Natural killer cell treated with Interleukin-12 subunit alpha and Interleukin-12 subunit beta and Interleukin-15 and Interleukin-18, amount 100 ng/mL, for 72 hours (primary cell): ENCODE data around the gene RERE. TPM values are rescaled to one million over a fixed set of nuclear protein-coding genes. Genes with fewer than 3 reads are reported as not detected.

Source experiments
- ATAC-seq, 2 donors: fragments of 150-1000 bp; cut with Tn5 transposase in 1 of 2; sonication (Bioruptor Pico), chemical (Tn5 transposase) in 1 of 2; 2 replicates each; pipeline ENCODE4 v1.10.0; 2021
- DNase-seq: peaks from one replicate; pipeline ENCODE4 v3.0.0; 2022; ENCODE audit warnings: low spot score
- H3K27ac Mint-ChIP-seq, 2 donors: 1 replicate in 1 of 2; 2 replicates in 1 of 2; pipeline ENCODE4 v1.8.0; 2022; ENCODE audit warnings: mixed read lengths in 2 of 2, mild to moderate bottlenecking in 1 of 2, moderate library complexity in 1 of 2
- H3K27me3 Mint-ChIP-seq, 2 donors: 1 replicate in 1 of 2; 2 replicates in 1 of 2; pipeline ENCODE4 v1.8.0; 2022; ENCODE audit warnings: mixed read lengths in 2 of 2
- H3K36me3 Mint-ChIP-seq: one replicate; pipeline ENCODE4 v1.8.0; 2022; ENCODE audit warnings: mixed read lengths
- H3K4me1 Mint-ChIP-seq, 2 donors: 1 replicate in 1 of 2; 2 replicates in 1 of 2; pipeline ENCODE4 v1.8.0; 2022; ENCODE audit warnings: low read depth in 2 of 2, mixed read lengths in 2 of 2, mild to moderate bottlenecking in 1 of 2
- H3K4me3 Mint-ChIP-seq: one replicate; pipeline ENCODE4 v1.8.0; 2022; ENCODE audit warnings: mixed read lengths
- H3K9me3 Mint-ChIP-seq: 2 replicates; pipeline ENCODE4 v1.8.0; 2022; ENCODE audit warnings: mixed read lengths
- total RNA-seq, 2 donors: library from RNA; stranded (reverse); gene quantifications; one replicate each; pipeline ENCODE4 v1.2.3, GENCODE V29; 2022

RERE gene
- total RNA-seq, 2 donors from 2014 or later, result 38.2 to 72.4 TPM

GRCh38 chr1:8441426-8441825 lies 376.0 kb downstream of the RERE start:
- H3K4me3 Mint-ChIP-seq, result no peak overlapping the region
- DNase-seq (no peak), ATAC-seq (no peak)
- H3K36me3 Mint-ChIP-seq, result peaks cover 5% of the 10 kb centered on the region
- H3K27me3 Mint-ChIP-seq, result no peaks in the 10 kb centered on the region
- peaks cover 13 to 15% of the 10 kb centered on the region in 2 donors for H3K4me1 Mint-ChIP-seq
- no peak overlapping the region for H3K27ac Mint-ChIP-seq
- H3K9me3 Mint-ChIP-seq, result no peaks in the 10 kb centered on the region

DNA sequence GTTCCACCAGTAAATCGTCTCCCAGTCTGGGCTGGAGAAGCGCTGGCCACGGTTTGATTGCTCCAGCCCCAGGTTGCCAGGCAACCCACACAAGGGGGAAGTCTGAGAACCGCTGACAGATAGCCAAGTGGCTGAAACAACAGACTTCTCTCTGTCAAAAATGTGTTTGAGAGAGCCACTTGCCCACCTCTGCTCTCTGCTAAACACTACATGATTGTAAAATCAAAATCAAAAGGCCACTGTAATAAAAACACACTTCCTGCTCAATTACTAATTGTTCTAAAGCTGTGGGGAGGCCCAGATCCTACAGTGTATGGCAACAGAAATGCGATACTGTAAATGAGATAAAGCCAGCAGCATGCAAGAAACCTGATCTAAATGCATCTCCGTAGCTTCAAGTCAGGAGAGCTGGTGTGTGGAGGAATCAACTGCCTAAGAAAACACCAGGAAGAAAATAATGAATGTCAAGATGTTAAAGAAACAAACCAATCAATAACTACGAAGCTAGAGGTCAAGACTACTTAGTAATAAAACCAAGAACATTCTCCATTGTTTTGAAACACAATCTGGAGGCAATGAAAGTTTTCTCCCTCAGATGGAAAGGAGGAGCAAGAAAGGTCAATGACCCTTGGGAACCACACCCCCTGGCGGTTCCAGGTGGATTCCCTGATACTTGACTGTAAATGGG lies 378.3 kb downstream of the RERE start:
- no peaks in the 10 kb centered on the region for H3K9me3 Mint-ChIP-seq
- peaks cover 5% of the 10 kb centered on the region for H3K36me3 Mint-ChIP-seq
- ATAC-seq (peak in 1 of 2 donors; percentile 53), DNase-seq (no peak)
- H3K27ac Mint-ChIP-seq, result peak overlapping the region; percentile 28 to 43
- peaks cover 0 to 4% of the 10 kb centered on the region in 2 donors for H3K27me3 Mint-ChIP-seq
- H3K4me3 Mint-ChIP-seq, result peak overlapping the region; percentile 44
- peaks cover 7% of the 10 kb centered on the region in 2 donors for H3K4me1 Mint-ChIP-seq

GRCh38 chr1:8438489-8438888 lies 379.0 kb downstream of the RERE start:
- peaks cover 7% of the 10 kb centered on the region in 2 donors for H3K4me1 Mint-ChIP-seq
- ATAC-seq (no peak), DNase-seq (no peak)
- peak overlapping the region; percentile 28 to 43 for H3K27ac Mint-ChIP-seq
- H3K9me3 Mint-ChIP-seq, result no peaks in the 10 kb centered on the region
- no peak overlapping the region for H3K4me3 Mint-ChIP-seq
- peaks cover 5% of the 10 kb centered on the region for H3K36me3 Mint-ChIP-seq
- peaks cover 0 to 7% of the 10 kb centered on the region in 2 donors for H3K27me3 Mint-ChIP-seq

DNA sequence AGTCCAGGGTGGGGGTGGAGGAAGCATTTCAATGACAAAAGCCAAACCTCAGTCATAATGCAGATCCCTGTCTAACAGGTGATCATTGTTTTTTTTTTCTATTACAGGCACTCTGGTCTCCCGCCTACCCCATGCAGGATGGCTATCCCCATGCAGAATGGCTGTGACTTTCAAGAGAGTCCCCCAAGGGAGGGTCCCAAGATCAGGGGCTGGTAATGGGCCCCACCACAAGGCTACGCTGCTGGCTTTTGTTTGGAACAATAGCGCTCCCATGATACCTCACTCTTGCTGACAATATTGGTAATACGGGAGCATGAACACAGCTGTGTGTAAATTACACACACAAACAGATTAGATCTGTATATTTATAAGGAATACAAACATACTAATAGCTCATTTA lies 380.1 kb downstream of the RERE start:
- H3K4me3 Mint-ChIP-seq, result no peak overlapping the region
- DNase-seq, result no peak

DNA sequence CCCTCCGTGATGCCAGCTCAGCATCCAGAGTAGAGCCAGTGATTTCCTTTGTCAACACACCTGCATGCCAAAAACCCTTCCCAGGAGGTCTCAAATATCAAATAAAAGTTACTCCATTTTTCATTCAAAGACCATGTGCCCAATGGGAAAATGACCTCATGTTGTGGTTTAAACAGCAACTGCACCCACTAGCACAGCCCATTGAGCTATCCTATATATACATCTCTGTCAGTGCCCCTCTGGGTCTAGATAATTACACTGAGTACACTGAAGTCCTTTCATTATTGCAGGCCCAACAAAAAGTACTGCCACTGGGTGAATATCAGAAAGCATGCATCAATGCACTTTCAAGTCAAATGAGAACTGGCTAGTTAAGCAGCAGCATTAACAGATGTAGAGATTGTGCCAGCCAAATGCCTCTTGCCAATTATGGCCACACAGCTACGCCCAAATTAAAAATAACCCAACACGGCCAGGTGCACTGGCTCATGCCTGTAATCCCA lies 381.8 kb downstream of the RERE start:
- H3K4me1 Mint-ChIP-seq, result peaks cover 23 to 27% of the 10 kb centered on the region in 2 donors
- H3K27me3 Mint-ChIP-seq, result peaks cover 0 to 15% of the 10 kb centered on the region in 2 donors
- ATAC-seq (no peak), DNase-seq (no peak)
- H3K9me3 Mint-ChIP-seq, result no peaks in the 10 kb centered on the region
- H3K36me3 Mint-ChIP-seq, result no peaks in the 10 kb centered on the region
- H3K27ac Mint-ChIP-seq, result no peak overlapping the region
- H3K4me3 Mint-ChIP-seq, result no peak overlapping the region

More for the DNA sequence above, 380.1 kb downstream of the RERE start:
- Mint-ChIP-seq H3K9me3 (no peaks in the 10 kb centered on the region), H3K27ac (no peak overlapping the region), H3K4me1 (peaks cover 9 to 10% of the 10 kb centered on the region in 2 donors), H3K36me3 (no peaks in the 10 kb centered on the region), H3K27me3 (peaks cover 0 to 8% of the 10 kb centered on the region in 2 donors)
- no peak for ATAC-seq

- H3K27ac Mint-ChIP-seq, result no peak overlapping the region
- DNase-seq, result no peak
- no peak for ATAC-seq
- no peaks in the 10 kb centered on the region for H3K36me3 Mint-ChIP-seq
- no peak overlapping the region for H3K4me3 Mint-ChIP-seq
- H3K27me3 Mint-ChIP-seq, result peaks cover 0 to 17% of the 10 kb centered on the region in 2 donors
- H3K4me1 Mint-ChIP-seq, result peaks cover 27 to 38% of the 10 kb centered on the region in 2 donors
- no peaks in the 10 kb centered on the region for H3K9me3 Mint-ChIP-seq
Observed at GRCh38 chr1:8434101-8434500, 383.3 kb downstream of the RERE start.

DNA sequence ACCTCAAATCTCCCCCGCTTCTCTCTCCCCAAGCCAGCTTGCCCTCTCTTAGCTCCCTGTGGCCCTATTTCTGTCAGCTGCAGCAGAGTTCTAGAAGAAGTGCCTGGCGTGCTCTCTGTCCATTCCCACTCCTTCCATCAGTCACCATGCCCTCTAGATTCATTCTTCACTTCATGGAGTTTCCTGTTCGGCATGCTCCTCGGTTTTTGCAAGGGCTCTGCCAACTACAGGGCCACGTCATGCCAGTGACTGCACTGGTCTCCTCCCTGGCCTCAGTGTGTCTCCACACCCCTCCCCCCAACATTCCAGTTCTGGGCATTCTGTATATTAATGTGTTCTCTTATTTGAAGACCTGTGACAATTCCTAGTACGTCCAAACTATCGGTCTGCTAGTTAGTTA lies 385.7 kb downstream of the RERE start:
- no peak for DNase-seq
- H3K27ac Mint-ChIP-seq, result no peak overlapping the region
- peaks cover 41 to 53% of the 10 kb centered on the region in 2 donors for H3K4me1 Mint-ChIP-seq
- peaks cover 0 to 17% of the 10 kb centered on the region in 2 donors for H3K27me3 Mint-ChIP-seq
- ATAC-seq, result no peak
- H3K36me3 Mint-ChIP-seq, result no peaks in the 10 kb centered on the region
- no peaks in the 10 kb centered on the region for H3K9me3 Mint-ChIP-seq
- peak overlapping the region; percentile 26 for H3K4me3 Mint-ChIP-seq

DNA sequence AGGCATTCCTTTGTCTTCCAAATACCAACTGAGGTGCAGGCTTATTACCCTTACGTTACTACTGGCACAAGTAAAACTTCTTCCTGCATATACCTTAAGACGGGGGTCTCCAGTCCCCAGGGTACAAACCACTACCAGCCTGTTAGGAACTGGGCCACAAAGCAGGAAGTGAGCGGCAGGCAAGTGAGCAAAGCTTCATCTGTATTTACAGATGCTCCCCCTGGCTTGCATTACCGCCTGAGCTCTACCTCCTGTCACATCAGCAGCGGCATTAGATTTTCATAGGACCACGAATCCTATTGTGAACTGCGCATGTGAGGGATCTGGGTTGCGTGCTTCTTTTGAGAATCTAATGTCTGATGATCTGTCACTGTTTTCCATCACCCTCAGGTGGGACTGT lies 386.4 kb downstream of the RERE start:
- DNase-seq (no peak), ATAC-seq (no peak)
- H3K9me3 Mint-ChIP-seq, result no peaks in the 10 kb centered on the region
- peaks cover 0 to 17% of the 10 kb centered on the region in 2 donors for H3K27me3 Mint-ChIP-seq
- H3K36me3 Mint-ChIP-seq, result no peaks in the 10 kb centered on the region
- peaks cover 46 to 59% of the 10 kb centered on the region in 2 donors for H3K4me1 Mint-ChIP-seq
- peak overlapping the region in 1 of 2 donors; percentile 44 for H3K27ac Mint-ChIP-seq
- peak overlapping the region; percentile 43 for H3K4me3 Mint-ChIP-seq

- DNase-seq (no peak), ATAC-seq (peak; percentile 58 to 77)
- H3K27me3 Mint-ChIP-seq, result peaks cover 0 to 17% of the 10 kb centered on the region in 2 donors
- no peaks in the 10 kb centered on the region for H3K9me3 Mint-ChIP-seq
- no peaks in the 10 kb centered on the region for H3K36me3 Mint-ChIP-seq
- peak overlapping the region in 1 of 2 donors; percentile 44 for H3K27ac Mint-ChIP-seq
- H3K4me3 Mint-ChIP-seq, result peak overlapping the region; percentile 45
- peaks cover 50 to 62% of the 10 kb centered on the region in 2 donors for H3K4me1 Mint-ChIP-seq
Observed at GRCh38 chr1:8430476-8430875, 387.0 kb downstream of the RERE start.

- ATAC-seq (no peak), DNase-seq (no peak)
- Mint-ChIP-seq H3K27ac (no peak overlapping the region), H3K27me3 (peaks cover 0 to 19% of the 10 kb centered on the region in 2 donors), H3K9me3 (no peaks in the 10 kb centered on the region), H3K4me1 (peaks cover 58 to 71% of the 10 kb centered on the region in 2 donors), H3K4me3 (no peak overlapping the region), H3K36me3 (no peaks in the 10 kb centered on the region)
Observed at GRCh38 chr1:8429549-8430110, 387.8 kb downstream of the RERE start.

- peaks cover 0 to 17% of the 10 kb centered on the region in 2 donors for H3K27me3 Mint-ChIP-seq
- H3K27ac Mint-ChIP-seq, result peak overlapping the region in 1 of 2 donors; percentile 58
- H3K36me3 Mint-ChIP-seq, result no peaks in the 10 kb centered on the region
- ATAC-seq, result no peak
- DNase-seq, result no peak
- peaks cover 64 to 78% of the 10 kb centered on the region in 2 donors for H3K4me1 Mint-ChIP-seq
- H3K9me3 Mint-ChIP-seq, result no peaks in the 10 kb centered on the region
- H3K4me3 Mint-ChIP-seq, result no peak overlapping the region
Observed at GRCh38 chr1:8428441-8428840, 389.0 kb downstream of the RERE start.

DNA sequence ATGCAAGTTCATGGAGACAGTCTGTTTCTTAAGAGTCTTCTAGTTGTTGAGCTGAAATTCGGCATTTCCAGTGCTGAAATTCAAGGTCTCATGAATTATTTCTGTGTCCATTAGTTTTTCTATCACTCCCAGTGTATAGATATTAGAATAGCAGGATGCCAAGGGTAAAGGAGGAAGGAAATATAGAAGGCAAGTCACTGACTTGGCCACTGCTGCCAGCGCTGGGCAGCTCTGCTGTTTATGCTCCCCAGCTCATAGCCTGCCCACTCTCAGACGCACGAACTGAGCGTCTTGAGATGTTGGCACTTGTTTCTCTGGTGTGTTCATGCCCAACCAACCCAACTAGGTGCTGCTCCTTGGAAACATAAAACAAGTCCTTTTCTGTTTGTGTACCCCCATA lies 389.5 kb downstream of the RERE start:
- Mint-ChIP-seq H3K9me3 (no peaks in the 10 kb centered on the region), H3K27ac (peak overlapping the region; percentile 36 to 58), H3K36me3 (no peaks in the 10 kb centered on the region), H3K27me3 (peaks cover 0 to 17% of the 10 kb centered on the region in 2 donors), H3K4me1 (peaks cover 67 to 78% of the 10 kb centered on the region in 2 donors), H3K4me3 (peak overlapping the region; percentile 68)
- DNase-seq (no peak), ATAC-seq (no peak)

- no peaks in the 10 kb centered on the region for H3K36me3 Mint-ChIP-seq
- H3K9me3 Mint-ChIP-seq, result no peaks in the 10 kb centered on the region
- peak overlapping the region; percentile 68 for H3K4me3 Mint-ChIP-seq
- H3K4me1 Mint-ChIP-seq, result peaks cover 67 to 76% of the 10 kb centered on the region in 2 donors
- peak overlapping the region; percentile 36 to 58 for H3K27ac Mint-ChIP-seq
- ATAC-seq (peak; percentile 72 to 80), DNase-seq (no peak)
- H3K27me3 Mint-ChIP-seq, result peaks cover 0 to 17% of the 10 kb centered on the region in 2 donors
Observed at GRCh38 chr1:8427493-8427892, 389.9 kb downstream of the RERE start.

- ATAC-seq (no peak), DNase-seq (no peak)
- Mint-ChIP-seq H3K9me3 (no peaks in the 10 kb centered on the region), H3K4me1 (peaks cover 62 to 71% of the 10 kb centered on the region in 2 donors), H3K36me3 (no peaks in the 10 kb centered on the region), H3K4me3 (peak overlapping the region; percentile 68), H3K27me3 (peaks cover 0 to 12% of the 10 kb centered on the region in 2 donors), H3K27ac (peak overlapping the region; percentile 36 to 58)
Observed at GRCh38 chr1:8426996-8427395, 390.4 kb downstream of the RERE start.
